Karpas-422 (cell line): ENCODE measurements around the gene VENTX. TPM values are rescaled to one million over a fixed set of nuclear protein-coding genes. Genes with fewer than 3 reads are reported as not detected.

Experiments
- DNase-seq: peaks from one replicate; pipeline ENCODE4 v3.0.0-alpha.2; 2015
- H2AFZ ChIP-seq: fragments of 200-600 bp; sonication (generic); 2 replicates; pipeline ENCODE4 v1.6.1; 2014; ENCODE audit warnings: antibody characterized with exemption, low read length, mixed read lengths
- H3K27ac ChIP-seq: fragments of 200-600 bp; sonication (generic); 2 replicates; pipeline ENCODE4 v1.5.1; 2014; ENCODE audit warnings: mild to moderate bottlenecking, low read length, moderate library complexity
- H3K27me3 ChIP-seq: fragments of 200-600 bp; sonication (generic); 2 replicates; pipeline ENCODE4 v1.6.1; 2014; ENCODE audit warnings: low read length, mixed read lengths
- H3K36me3 ChIP-seq: fragments of 200-600 bp; sonication (generic); 2 replicates; pipeline ENCODE4 v1.6.1; 2014; ENCODE audit warnings: low read length, mixed read lengths; ENCODE audit not compliant: insufficient read depth
- H3K4me1 ChIP-seq: fragments of 200-600 bp; sonication (generic); 2 replicates; pipeline ENCODE4 v1.6.1; 2014; ENCODE audit warnings: mild to moderate bottlenecking, low read length, mixed read lengths
- H3K4me2 ChIP-seq: fragments of 200-600 bp; sonication (generic); 2 replicates; pipeline ENCODE4 v1.6.1; 2014; ENCODE audit warnings: low read length, low read depth, mild to moderate bottlenecking; ENCODE audit not compliant: poor library complexity, severe bottlenecking
- H3K4me3 ChIP-seq: fragments of 200-600 bp; sonication (generic); 2 replicates; pipeline ENCODE4 v1.5.1; 2014; ENCODE audit warnings: mild to moderate bottlenecking, antibody characterized with exemption, low read length, mixed read lengths
- H3K79me2 ChIP-seq: fragments of 200-600 bp; sonication (generic); 2 replicates; pipeline ENCODE4 v1.6.1; 2014; ENCODE audit warnings: mild to moderate bottlenecking, low read length, mixed read lengths
- H3K9ac ChIP-seq: fragments of 200-600 bp; sonication (generic); 2 replicates; pipeline ENCODE4 v1.6.0; 2014; ENCODE audit warnings: low read length
- H3K9me2 ChIP-seq: fragments of 200-600 bp; sonication (generic), shearing (Covaris generic); replicated peaks from 2 replicates; pipeline ENCODE4 v1.6.0; 2014; ENCODE audit warnings: mild to moderate bottlenecking, low read length, moderate library complexity; ENCODE audit not compliant: insufficient read depth
- H3K9me3 ChIP-seq: fragments of 300-700, 200-600 bp; sonication (generic); 2 replicates; pipeline ENCODE4 v1.6.1; 2014; ENCODE audit warnings: low read length, mixed read lengths
- H4K20me1 ChIP-seq: fragments of 200-600 bp; sonication (generic); 2 replicates; pipeline ENCODE4 v1.6.1; 2014; ENCODE audit warnings: mild to moderate bottlenecking, antibody characterized with exemption, low read length, low read depth; ENCODE audit not compliant: insufficient read depth
- total RNA-seq: library from RNA; depleted of rRNA; stranded (reverse); fragments of >200 nt; shearing (Covaris generic); gene quantifications from 2 replicates; pipeline ENCODE4 v1.2.3, GENCODE V29; 2014; ENCODE audit warnings: low replicate concordance

VENTX gene
- total RNA-seq, 1 experiment from 2014 or later, result not detected

GRCh38 chr10:133281084-133281483 is 43.4 kb downstream of the VENTX start:
- Histone ChIP-seq H3K4me3 (no peak overlapping the region), H3K4me2 (no peak overlapping the region), H3K36me3 (no peaks in the 10 kb centered on the region), H3K9me2 (no peaks in the 10 kb centered on the region), H3K4me1 (peaks cover 9% of the 10 kb centered on the region), H3K27me3 (no peaks in the 10 kb centered on the region), H3K27ac (no peak overlapping the region), H4K20me1 (peaks cover 10% of the 10 kb centered on the region; the same call in 1 of the 2 replicates), H3K79me2 (no peaks in the 10 kb centered on the region), H2AFZ (no peak overlapping the region), H3K9ac (no peak overlapping the region), H3K9me3 (no peaks in the 10 kb centered on the region)
- no peak for DNase-seq

GRCh38 chr10:133281628-133282372 is 44.1 kb downstream of the VENTX start:
- Histone ChIP-seq H3K36me3 (no peaks in the 10 kb centered on the region), H3K27ac (no peak overlapping the region), H3K9me3 (no peaks in the 10 kb centered on the region), H3K4me3 (no peak overlapping the region), H3K4me1 (peaks cover 2% of the 10 kb centered on the region; the same call in 1 of the 2 replicates), H3K9ac (no peak overlapping the region), H3K4me2 (no peak overlapping the region), H2AFZ (no peak overlapping the region), H3K79me2 (no peaks in the 10 kb centered on the region), H3K9me2 (no peaks in the 10 kb centered on the region), H3K27me3 (no peaks in the 10 kb centered on the region), H4K20me1 (0 out of 2 replicates have a peak, but pooled peaks cover 5% of the 10 kb centered on the region)
- no peak for DNase-seq

- Histone ChIP-seq H3K27me3 (no peaks in the 10 kb centered on the region), H3K9me3 (no peaks in the 10 kb centered on the region), H3K9ac (no peak overlapping the region), H3K9me2 (no peaks in the 10 kb centered on the region), H3K4me2 (no peak overlapping the region), H2AFZ (no peak overlapping the region), H3K36me3 (no peaks in the 10 kb centered on the region), H4K20me1 (0 out of 2 replicates have a peak, but pooled peaks cover 5% of the 10 kb centered on the region), H3K4me1 (no peaks in the 10 kb centered on the region), H3K79me2 (no peaks in the 10 kb centered on the region), H3K4me3 (no peak overlapping the region), H3K27ac (no peak overlapping the region)
- no peak for DNase-seq
Observed at GRCh38 chr10:133282846-133283390, 45.3 kb downstream of the VENTX start.

- H3K4me3 ChIP-seq, result no peak overlapping the region
- H3K79me2 ChIP-seq, result no peaks in the 10 kb centered on the region
- H3K9ac ChIP-seq, result no peak overlapping the region
- H3K27ac ChIP-seq, result no peak overlapping the region
- DNase-seq, result no peak
- H3K9me2 ChIP-seq, result no peaks in the 10 kb centered on the region
- H3K27me3 ChIP-seq, result no peaks in the 10 kb centered on the region
- no peaks in the 10 kb centered on the region for H4K20me1 ChIP-seq
- no peak overlapping the region for H2AFZ ChIP-seq
- no peaks in the 10 kb centered on the region for H3K9me3 ChIP-seq
- H3K4me1 ChIP-seq, result no peaks in the 10 kb centered on the region
- H3K36me3 ChIP-seq, result no peaks in the 10 kb centered on the region
- no peak overlapping the region for H3K4me2 ChIP-seq
Observed at GRCh38 chr10:133283931-133284330, 46.3 kb downstream of the VENTX start.

GRCh38 chr10:133285217-133285616 is 47.6 kb downstream of the VENTX start:
- Histone ChIP-seq H4K20me1 (no peaks in the 10 kb centered on the region), H3K36me3 (no peaks in the 10 kb centered on the region)
- no peak for DNase-seq

GRCh38 chr10:133286366-133286765 is 48.7 kb downstream of the VENTX start:
- Histone ChIP-seq H4K20me1 (no peaks in the 10 kb centered on the region), H3K27ac (no peak overlapping the region), H3K4me2 (no peak overlapping the region), H3K9me2 (no peaks in the 10 kb centered on the region), H3K79me2 (no peaks in the 10 kb centered on the region), H3K9ac (no peak overlapping the region), H3K9me3 (no peaks in the 10 kb centered on the region), H2AFZ (no peak overlapping the region), H3K36me3 (no peaks in the 10 kb centered on the region), H3K4me3 (no peak overlapping the region), H3K27me3 (no peaks in the 10 kb centered on the region), H3K4me1 (no peaks in the 10 kb centered on the region)
- DNase-seq, result no peak

More at GRCh38 chr10:133285217-133285616, 47.6 kb downstream of the VENTX start:
- Histone ChIP-seq H3K27ac (no peak overlapping the region), H3K9me3 (no peaks in the 10 kb centered on the region), H3K9ac (no peak overlapping the region), H3K9me2 (no peaks in the 10 kb centered on the region), H3K4me3 (no peak overlapping the region), H3K4me2 (no peak overlapping the region), H3K79me2 (no peaks in the 10 kb centered on the region), H2AFZ (no peak overlapping the region), H3K27me3 (no peaks in the 10 kb centered on the region), H3K4me1 (no peaks in the 10 kb centered on the region)

GRCh38 chr10:133287832-133288500 is 50.3 kb downstream of the VENTX start:
- no peak overlapping the region for H3K4me2 ChIP-seq

GRCh38 chr10:133289761-133290160 is 52.1 kb downstream of the VENTX start:
- Histone ChIP-seq H4K20me1 (no peaks in the 10 kb centered on the region), H3K27ac (no peak overlapping the region), H3K9me3 (no peaks in the 10 kb centered on the region), H3K9ac (no peak overlapping the region), H3K79me2 (no peaks in the 10 kb centered on the region), H3K4me2 (no peak overlapping the region), H3K4me1 (no peaks in the 10 kb centered on the region), H3K27me3 (no peaks in the 10 kb centered on the region), H3K9me2 (no peaks in the 10 kb centered on the region), H3K4me3 (no peak overlapping the region), H3K36me3 (no peaks in the 10 kb centered on the region), H2AFZ (no peak overlapping the region)
- no peak for DNase-seq

More at GRCh38 chr10:133287832-133288500, 50.3 kb downstream of the VENTX start:
- H3K9me2 ChIP-seq, result no peaks in the 10 kb centered on the region
- H3K9ac ChIP-seq, result no peak overlapping the region
- DNase-seq, result no peak
- H2AFZ ChIP-seq, result no peak overlapping the region
- no peak overlapping the region for H3K27ac ChIP-seq
- H3K4me1 ChIP-seq, result no peaks in the 10 kb centered on the region
- no peaks in the 10 kb centered on the region for H3K36me3 ChIP-seq
- no peak overlapping the region for H3K4me3 ChIP-seq
- H3K9me3 ChIP-seq, result no peaks in the 10 kb centered on the region
- H3K27me3 ChIP-seq, result no peaks in the 10 kb centered on the region
- H4K20me1 ChIP-seq, result no peaks in the 10 kb centered on the region
- no peaks in the 10 kb centered on the region for H3K79me2 ChIP-seq
